DND-41 (cell line): ENCODE measurements around the gene SWAP70.
"Not testable (repeated sequence)": the region's sequence is repeated elsewhere in the genome, so short reads cannot be mapped to it uniquely, and the experiment has no call there.

Source experiments
- CTCF ChIP-seq: IDR thresholded peaks from 2 replicates; pipeline ENCODE4 v1.5.1; 2012; ENCODE audit warnings: borderline replicate concordance, low read length, moderate library complexity, mild to moderate bottlenecking; ENCODE audit not compliant: poor library complexity, severe bottlenecking; ENCODE audit errors: extremely low read depth
- EZH2 ChIP-seq: IDR thresholded peaks from 3 replicates; pipeline ENCODE4 v1.6.1; 2012; ENCODE audit warnings: borderline replicate concordance, low read depth, mild to moderate bottlenecking, moderate library complexity, low read length, inconsistent platforms; ENCODE audit not compliant: severe bottlenecking

- TF ChIP-seq CTCF, EZH2: not testable (repeated sequence)
Measured at GRCh38 chr11:9705361-9705760, 41.5 kb downstream of the SWAP70 start.
